ENCODE measurements around the gene PDE2A. TPM values are rescaled to one million over a fixed set of nuclear protein-coding genes. Genes with fewer than 3 reads are reported as not detected.

Gene PDE2A
- total RNA-seq, 4 donors from 2014 or later, result 40.2 to 69.6 (median 50.4) TPM

- 90 to 92% methylated on average over 4 of the region's 4 CpGs for WGBS, 2 donors
- Histone ChIP-seq H3K27ac (no peak overlapping the region), H3K4me1 (no peaks in the 10 kb centered on the region), H3K36me3 (peaks cover 62 to 68% of the 10 kb centered on the region in 2 donors), H3K27me3 (no peaks in the 10 kb centered on the region), H3K4me3 (replicated peaks in 1 of 3) (no peak overlapping the region), H3K9me3 (no peaks in the 10 kb centered on the region)
- intact Hi-C loops (cut with DNase I), result no loop called here
- TF ChIP-seq POLR2A (IDR thresholded peaks at IDR 0.05), result no peak
- no peak for TF ChIP-seq CTCF (IDR thresholded peaks at IDR 0.05)
- DNase-seq, result no peak
Observed at GRCh38 chr11:72690166-72690565, 15.9 kb upstream of the PDE2A start.

- Histone ChIP-seq H3K36me3 (peaks cover 51 to 56% of the 10 kb centered on the region in 2 donors), H3K27ac (no peak overlapping the region)
Observed at GRCh38 chr11:72688929-72689328, 14.7 kb upstream of the PDE2A start.

GRCh38 chr11:72688486-72688885 lies 14.3 kb upstream of the PDE2A start:
- Histone ChIP-seq H3K27ac (no peak overlapping the region), H3K27me3 (no peaks in the 10 kb centered on the region), H3K4me3 (replicated peaks in 1 of 3) (no peak overlapping the region), H3K4me1 (no peaks in the 10 kb centered on the region), H3K9me3 (no peaks in the 10 kb centered on the region), H3K36me3 (peaks cover 48 to 51% of the 10 kb centered on the region in 2 donors)
- no peak for TF ChIP-seq CTCF (IDR thresholded peaks at IDR 0.05)
- no peak for TF ChIP-seq POLR2A (IDR thresholded peaks at IDR 0.05)
- intact Hi-C loops (cut with DNase I), result no loop called here
- WGBS, 2 donors, result 84 to 85% methylated on average over 5 to 7 of the region's 7 CpGs
- DNase-seq, result no peak

More at GRCh38 chr11:72688929-72689328, 14.7 kb upstream of the PDE2A start:
- Histone ChIP-seq H3K9me3 (no peaks in the 10 kb centered on the region), H3K4me1 (no peaks in the 10 kb centered on the region), H3K27me3 (no peaks in the 10 kb centered on the region), H3K4me3 (replicated peaks in 1 of 3) (no peak overlapping the region)
- no peak for TF ChIP-seq CTCF (IDR thresholded peaks at IDR 0.05)
- DNase-seq, result no peak
- 91 to 93% methylated on average over 5 to 7 of the region's 7 CpGs for WGBS, 2 donors
- intact Hi-C loops (cut with DNase I), result no loop called here

- H3K27me3 ChIP-seq, result no peaks in the 10 kb centered on the region
- no peak overlapping the region for H3K4me3 ChIP-seq (replicated peaks in 1 of 3)
- H3K9me3 ChIP-seq, result no peaks in the 10 kb centered on the region
- TF ChIP-seq POLR2A (IDR thresholded peaks at IDR 0.05) (no peak), CTCF (IDR thresholded peaks at IDR 0.05) (no peak)
- intact Hi-C loops (cut with DNase I), result no loop called here
- DNase-seq, result no peak
- no peak overlapping the region for H3K27ac ChIP-seq
- no peaks in the 10 kb centered on the region for H3K4me1 ChIP-seq
- H3K36me3 ChIP-seq, result peaks cover 36 to 40% of the 10 kb centered on the region in 2 donors
- 95 to 99% methylated on average over 6 to 7 of the region's 7 CpGs for WGBS, 2 donors
Observed at GRCh38 chr11:72687326-72687725, 13.1 kb upstream of the PDE2A start.

GRCh38 chr11:72686639-72687220 lies 12.5 kb upstream of the PDE2A start:
- peaks cover 30 to 35% of the 10 kb centered on the region in 2 donors for H3K36me3 ChIP-seq
- H3K27me3 ChIP-seq, result no peaks in the 10 kb centered on the region
- intact Hi-C loops (cut with DNase I), result no loop called here
- no peak for DNase-seq
- H3K4me1 ChIP-seq, result no peaks in the 10 kb centered on the region
- no peak overlapping the region for H3K4me3 ChIP-seq (replicated peaks in 1 of 3)
- TF ChIP-seq POLR2A (IDR thresholded peaks at IDR 0.05) (no peak), CTCF (IDR thresholded peaks at IDR 0.05) (no peak)
- WGBS, 2 donors, result 82 to 85% methylated on average over 8 of the region's 8 CpGs
- H3K9me3 ChIP-seq, result no peaks in the 10 kb centered on the region
- H3K27ac ChIP-seq, result no peak overlapping the region
